T-helper 2 cell (primary cell): ENCODE results near the gene ZNF497.

Experiments
- DNase-seq, 5 experiments: peaks; one replicate each; pipeline versions ENCODE4 v3.0.0 to v3.0.0-alpha.2; 2012 to 2022

ZNF497 gene

GRCh38 chr19:58305932-58306323 is 56.6 kb downstream of the ZNF497 start:
- DNase-seq = peak in 1 of 5 experiments; percentile 36

- peak; percentile 87 to 100 (median 92) for DNase-seq
Measured at GRCh38 chr19:58305065-58305931, 57.3 kb downstream of the ZNF497 start, which contains the start of gene ERVK3-1. Gene ERVK3-1, plus strand, starts transcription at chr19:58305377. Its CDS starts 6,792 bp downstream, at chr19:58312169.

DNA sequence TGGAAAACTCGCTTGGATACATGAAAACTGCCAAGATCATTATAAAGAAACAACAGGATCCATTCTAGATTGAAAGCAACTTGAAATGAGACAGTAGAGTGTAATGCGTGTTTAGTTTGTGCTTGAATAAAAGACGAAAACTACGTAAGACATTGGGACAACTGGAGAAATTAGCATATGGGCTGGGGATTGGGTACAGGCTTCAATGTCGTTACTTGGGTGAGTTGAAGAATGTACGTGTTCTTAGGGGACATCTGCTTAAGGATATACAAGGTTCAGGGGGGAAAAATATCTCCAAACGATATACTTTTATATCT is 57.8 kb downstream of the ZNF497 start:
- DNase-seq = no peak
